SK-N-SH (cell line): Measurements from ENCODE around the gene ETS1.

ENCODE experiments used
- CHD2 ChIP-seq: fragments of 150-350 bp; IDR thresholded peaks from 2 replicates; pipeline ENCODE4 v1.6.1; 2018; ENCODE audit warnings: low read length; ENCODE audit not compliant: partially characterized antibody
- EP300 ChIP-seq, 2 experiments: IDR thresholded peaks; 2 replicates each; pipeline versions ENCODE4 v1.4.0 to v1.6.1; 2012; ENCODE audit warnings: borderline replicate concordance in 1 of 2, low read depth in 1 of 2, low read length in 1 of 2
- MEF2A ChIP-seq: IDR thresholded peaks from 2 replicates; pipeline ENCODE4 v1.4.0; 2012; ENCODE audit warnings: low read depth, borderline replicate concordance
- RAD21 ChIP-seq: IDR thresholded peaks from 2 replicates; pipeline ENCODE4 v1.6.1; 2012; ENCODE audit warnings: mild to moderate bottlenecking, low read length
- TAF1 ChIP-seq: IDR thresholded peaks from 2 replicates; pipeline ENCODE4 v1.6.1; 2012; ENCODE audit warnings: low read depth, mild to moderate bottlenecking, low read length, moderate library complexity, borderline replicate concordance
- TF ChIP-seq, protein P1 (sequence below): fragments of 200-600 bp; sonication (generic); IDR thresholded peaks from 2 replicates; pipeline ENCODE4 v1.6.1; 2017; ENCODE audit warnings: antibody characterized with exemption, mild to moderate bottlenecking, moderate library complexity
- TF ChIP-seq, protein P2 (sequence below): IDR thresholded peaks from 2 replicates; pipeline ENCODE4 v1.4.0; 2012; ENCODE audit warnings: low read depth
- TF ChIP-seq, protein P3 (sequence below): IDR thresholded peaks from 2 replicates; pipeline ENCODE4 v1.4.0; 2012; ENCODE audit warnings: low read depth, borderline replicate concordance

DNA sequence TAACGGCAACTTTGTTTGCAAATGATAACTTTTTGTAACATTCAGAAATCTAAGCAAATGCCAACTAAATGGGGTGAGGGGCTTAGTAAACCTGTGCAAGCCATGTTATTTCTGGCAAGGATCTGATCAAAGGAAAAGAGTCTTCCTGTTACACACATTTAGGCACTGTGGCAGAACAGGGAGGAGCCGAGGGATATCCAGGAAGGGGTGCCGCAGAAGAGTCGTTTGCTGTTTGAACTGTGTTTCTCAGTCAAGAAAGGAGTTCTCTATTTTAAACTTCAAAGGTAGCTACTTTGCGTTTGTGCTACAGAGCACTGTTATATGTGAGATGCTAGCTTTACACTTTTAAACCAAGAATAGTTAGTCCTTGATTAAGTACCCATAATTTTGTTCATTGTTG is 175.5 kb downstream of the ETS1 start:
- TF ChIP-seq, protein P1, sequence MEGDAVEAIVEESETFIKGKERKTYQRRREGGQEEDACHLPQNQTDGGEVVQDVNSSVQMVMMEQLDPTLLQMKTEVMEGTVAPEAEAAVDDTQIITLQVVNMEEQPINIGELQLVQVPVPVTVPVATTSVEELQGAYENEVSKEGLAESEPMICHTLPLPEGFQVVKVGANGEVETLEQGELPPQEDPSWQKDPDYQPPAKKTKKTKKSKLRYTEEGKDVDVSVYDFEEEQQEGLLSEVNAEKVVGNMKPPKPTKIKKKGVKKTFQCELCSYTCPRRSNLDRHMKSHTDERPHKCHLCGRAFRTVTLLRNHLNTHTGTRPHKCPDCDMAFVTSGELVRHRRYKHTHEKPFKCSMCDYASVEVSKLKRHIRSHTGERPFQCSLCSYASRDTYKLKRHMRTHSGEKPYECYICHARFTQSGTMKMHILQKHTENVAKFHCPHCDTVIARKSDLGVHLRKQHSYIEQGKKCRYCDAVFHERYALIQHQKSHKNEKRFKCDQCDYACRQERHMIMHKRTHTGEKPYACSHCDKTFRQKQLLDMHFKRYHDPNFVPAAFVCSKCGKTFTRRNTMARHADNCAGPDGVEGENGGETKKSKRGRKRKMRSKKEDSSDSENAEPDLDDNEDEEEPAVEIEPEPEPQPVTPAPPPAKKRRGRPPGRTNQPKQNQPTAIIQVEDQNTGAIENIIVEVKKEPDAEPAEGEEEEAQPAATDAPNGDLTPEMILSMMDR = no peak
- TF ChIP-seq CHD2 (no peak), MEF2A (no peak), TAF1 (no peak), RAD21 (no peak), EP300 (IDR thresholded peaks at IDR 0.05; ENCODE audit: borderline replicate concordance in 1 of 2, low read depth in 1 of 2, low read length in 1 of 2) (no peak)
- TF ChIP-seq, protein P2, sequence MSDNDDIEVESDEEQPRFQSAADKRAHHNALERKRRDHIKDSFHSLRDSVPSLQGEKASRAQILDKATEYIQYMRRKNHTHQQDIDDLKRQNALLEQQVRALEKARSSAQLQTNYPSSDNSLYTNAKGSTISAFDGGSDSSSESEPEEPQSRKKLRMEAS = no peak
- TF ChIP-seq, protein P3, sequence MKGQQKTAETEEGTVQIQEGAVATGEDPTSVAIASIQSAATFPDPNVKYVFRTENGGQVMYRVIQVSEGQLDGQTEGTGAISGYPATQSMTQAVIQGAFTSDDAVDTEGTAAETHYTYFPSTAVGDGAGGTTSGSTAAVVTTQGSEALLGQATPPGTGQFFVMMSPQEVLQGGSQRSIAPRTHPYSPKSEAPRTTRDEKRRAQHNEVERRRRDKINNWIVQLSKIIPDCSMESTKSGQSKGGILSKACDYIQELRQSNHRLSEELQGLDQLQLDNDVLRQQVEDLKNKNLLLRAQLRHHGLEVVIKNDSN = no peak
